NCI-H2196 treated with DMSO at 0.1 percent for 48 hours (cell line): ENCODE measurements around the gene TBX10.
"Not testable (repeated sequence)": the region's sequence is repeated elsewhere in the genome, so short reads cannot be mapped to it uniquely, and the experiment has no call there.

Experiments
- DNase-seq: peaks from one replicate; lab custom pipeline; 2025; ENCODE audit not compliant: unreplicated experiment; lab: John Stamatoyannopoulos, UW

TBX10 gene

DNA sequence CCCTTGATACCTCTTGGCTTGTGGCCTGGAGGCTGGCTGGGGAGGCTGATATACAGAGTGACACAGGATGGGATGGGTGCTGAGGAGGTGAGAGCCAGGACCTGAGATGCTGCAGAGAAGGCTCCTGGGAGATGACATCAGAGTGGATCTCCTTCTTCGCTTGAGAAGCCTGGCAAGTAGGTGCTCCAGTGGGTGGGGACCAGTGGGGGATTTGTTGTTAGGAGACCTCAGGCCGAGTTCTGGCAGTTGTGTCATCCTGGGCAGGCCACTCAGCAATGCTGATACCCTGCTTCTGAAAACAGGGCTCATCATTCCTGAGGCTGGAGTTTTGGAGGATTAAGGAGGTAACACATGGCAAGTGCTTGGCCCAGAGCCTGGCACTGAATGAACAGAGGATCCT lies 34.7 kb downstream of the TBX10 start:
- no peak for DNase-seq

DNA sequence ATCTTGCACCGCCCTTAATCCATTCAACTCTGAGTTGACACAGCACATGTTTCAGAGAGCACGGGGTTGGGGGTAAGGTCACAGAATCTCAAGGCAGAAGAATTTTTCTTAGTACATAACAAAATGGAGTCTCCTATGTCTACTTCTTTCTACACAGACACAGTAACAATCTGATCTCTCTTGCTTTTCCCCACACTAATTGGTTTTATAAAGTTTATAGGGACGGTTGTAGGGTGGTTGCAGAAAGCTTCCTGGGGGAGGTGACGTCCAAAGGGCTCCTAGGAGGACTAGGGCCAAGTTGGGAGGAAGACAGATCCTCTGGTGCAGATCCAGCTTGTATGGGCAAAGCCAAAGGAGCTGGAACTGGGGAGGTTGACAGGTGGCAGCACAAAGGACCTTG lies 35.4 kb downstream of the TBX10 start:
- not testable (repeated sequence) for DNase-seq

- no peak for DNase-seq
Measured at GRCh38 chr11:67601098-67601497, 38.5 kb downstream of the TBX10 start.

- no peak for DNase-seq
Measured at GRCh38 chr11:67600324-67601029, 39.1 kb downstream of the TBX10 start.

GRCh38 chr11:67599149-67599548 lies 40.4 kb downstream of the TBX10 start:
- no peak for DNase-seq

DNA sequence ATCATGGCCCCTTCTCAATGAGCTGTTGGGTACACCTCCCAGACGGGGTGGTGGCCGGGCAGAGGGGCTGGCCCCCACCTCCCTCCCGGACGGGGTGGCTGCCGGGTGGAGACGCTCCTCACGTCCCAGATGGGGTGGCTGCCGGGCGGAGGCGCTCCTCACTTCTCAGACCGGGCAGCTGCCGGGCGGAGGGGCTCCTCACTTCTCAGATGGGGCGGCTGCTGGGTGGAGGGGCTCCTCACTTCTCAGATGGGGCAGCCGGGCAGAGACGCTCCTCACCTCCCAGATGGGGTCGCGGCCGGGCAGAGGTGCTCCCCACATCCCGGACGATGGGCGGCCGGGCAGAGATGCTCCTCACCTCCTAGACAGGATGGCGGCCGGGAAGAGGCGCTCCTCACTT lies 41.6 kb downstream of the TBX10 start:
- DNase-seq: not testable (repeated sequence)

DNA sequence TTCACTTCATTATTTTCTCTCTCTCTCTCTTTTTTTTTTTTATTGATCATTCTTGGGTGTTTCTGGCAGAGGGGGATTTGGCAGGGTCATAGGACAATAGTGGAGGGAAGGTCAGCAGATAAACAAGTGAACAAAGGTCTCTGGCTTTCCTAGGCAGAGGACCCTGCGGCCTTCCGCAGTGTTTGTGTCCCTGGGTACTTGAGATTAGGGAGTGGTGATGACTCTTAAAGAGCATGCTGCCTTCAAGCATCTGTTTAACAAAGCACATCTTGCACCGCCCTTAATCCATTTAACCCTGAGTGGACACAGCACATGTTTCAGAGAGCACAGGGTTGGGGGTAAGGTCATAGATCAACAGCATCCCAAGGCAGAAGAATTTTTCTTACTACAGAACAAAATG lies 42.1 kb downstream of the TBX10 start:
- DNase-seq: not testable (repeated sequence)

DNA sequence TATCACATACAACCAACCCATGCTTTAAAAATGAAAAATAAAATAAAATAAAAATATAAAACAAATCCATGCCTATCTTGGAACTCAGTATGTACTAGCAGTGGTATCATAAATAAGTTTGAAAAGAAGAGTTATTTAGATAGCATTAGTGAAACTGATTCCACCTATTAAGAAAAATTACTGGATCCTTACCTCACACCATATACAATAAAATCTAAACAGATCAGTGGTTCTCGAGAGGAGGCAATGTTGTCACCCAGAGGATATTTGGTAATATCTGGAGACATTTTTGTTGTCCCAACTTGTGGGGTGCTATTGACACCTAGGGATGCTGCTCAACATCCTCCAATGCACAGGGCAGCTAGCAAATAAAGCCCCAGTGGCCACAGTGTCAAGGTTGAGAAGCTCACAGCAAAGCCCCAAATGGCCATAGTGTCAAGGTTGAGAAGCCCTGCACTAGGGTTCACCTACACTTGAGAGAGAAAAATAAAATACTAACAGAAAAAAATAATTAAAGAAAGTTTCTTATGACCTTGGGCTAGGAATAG lies 42.7 kb downstream of the TBX10 start:
- no peak for DNase-seq

- no peak for DNase-seq
Measured at GRCh38 chr11:67594480-67594879, 45.1 kb downstream of the TBX10 start.

- DNase-seq: no peak
Measured at GRCh38 chr11:67593565-67593905, 46.0 kb downstream of the TBX10 start.

DNA sequence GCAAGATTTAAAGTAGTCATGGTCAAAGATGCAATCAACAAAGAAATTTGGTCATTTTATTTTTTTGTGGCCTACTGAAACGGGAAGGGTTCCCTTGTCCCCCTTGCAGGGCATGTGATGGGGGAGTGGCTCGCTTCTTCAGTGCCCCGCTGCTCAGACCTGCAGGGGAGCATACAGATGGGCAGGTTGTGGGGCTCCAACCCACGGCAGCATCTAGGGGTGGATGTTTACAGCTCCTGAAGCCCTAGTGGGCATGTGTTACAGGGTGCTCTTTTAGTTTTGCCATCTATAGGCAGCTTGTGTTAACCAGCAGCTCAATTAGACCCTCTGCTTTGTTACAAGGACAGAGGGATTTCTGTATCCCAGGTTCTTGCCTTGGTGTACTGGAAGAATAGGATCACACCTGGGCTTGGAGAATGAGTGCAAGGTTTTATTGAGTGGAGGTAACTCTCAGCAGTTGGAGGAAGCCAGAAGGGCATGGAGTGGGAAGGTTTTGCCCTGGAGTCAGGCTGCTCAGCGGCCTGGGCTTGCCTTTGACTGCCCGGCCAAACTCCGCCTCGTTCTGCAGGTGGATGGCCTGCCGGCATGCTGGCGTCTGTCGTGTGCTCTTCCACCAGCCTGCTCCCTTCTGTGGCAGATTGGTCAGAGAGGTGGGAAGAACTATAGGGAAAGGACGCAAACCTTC lies 46.5 kb downstream of the TBX10 start:
- DNase-seq: no peak

DNA sequence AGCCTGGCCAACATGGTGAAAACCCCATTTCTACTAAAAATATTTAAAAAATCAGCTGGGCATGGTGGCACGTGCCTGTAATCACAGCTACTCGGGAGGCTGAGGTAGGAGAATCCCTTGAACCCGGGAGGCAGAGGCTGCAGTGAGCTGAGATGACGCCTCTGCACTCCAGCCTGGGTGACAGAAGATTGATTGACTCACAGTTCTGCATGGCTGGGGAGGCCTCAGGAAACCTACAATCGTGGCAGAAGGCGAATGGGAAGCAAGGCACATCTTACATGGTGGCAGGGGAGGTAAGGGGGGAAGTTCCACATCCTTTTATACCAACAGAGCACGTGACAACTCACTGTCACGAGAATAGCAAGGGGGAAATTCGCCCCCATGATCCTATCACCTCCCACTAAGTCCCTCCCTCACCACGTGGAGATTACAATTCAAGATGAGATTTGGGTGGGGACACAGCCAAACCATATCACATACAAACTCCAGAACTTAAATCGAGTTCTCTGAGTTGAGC lies 50.6 kb downstream of the TBX10 start:
- DNase-seq: not testable (repeated sequence)

GRCh38 chr11:67588136-67588503 lies 51.4 kb downstream of the TBX10 start:
- DNase-seq: no peak

DNA sequence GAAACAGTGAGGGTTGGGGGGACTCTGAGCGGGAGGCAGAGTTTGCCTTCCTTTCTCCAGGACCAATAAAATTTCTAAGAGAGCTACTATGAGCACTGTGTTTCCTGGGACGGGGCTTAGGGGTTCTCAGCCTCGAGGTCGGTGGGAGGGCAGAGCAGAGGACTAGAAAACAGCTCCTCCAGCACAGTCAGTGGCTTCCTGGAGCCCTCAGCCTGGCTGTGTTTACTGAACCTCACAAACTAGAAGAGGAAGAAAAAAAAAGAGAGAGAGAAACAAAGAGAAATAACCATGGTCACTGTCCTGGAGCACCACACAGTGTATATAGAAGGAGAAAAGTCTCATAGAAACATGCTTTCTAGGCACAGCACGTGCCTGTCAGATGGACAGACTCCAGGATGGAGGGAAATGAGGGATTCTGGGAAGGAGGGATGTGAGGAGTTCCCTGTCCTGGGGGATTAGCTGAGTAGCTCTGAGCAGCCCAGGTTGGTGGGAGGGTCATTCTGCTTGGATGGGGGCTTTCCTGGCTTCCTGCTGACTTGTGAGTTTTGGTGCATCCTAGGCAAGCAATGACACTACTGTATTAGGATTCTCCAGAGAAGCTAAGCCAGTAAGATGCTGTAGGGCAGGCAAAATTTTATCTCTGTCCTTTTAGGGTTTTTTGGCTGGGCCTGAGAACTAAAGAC lies 52.9 kb downstream of the TBX10 start:
- no peak for DNase-seq

GRCh38 chr11:67585911-67586310 lies 53.7 kb downstream of the TBX10 start:
- DNase-seq: no peak

- peak; percentile 51 for DNase-seq
Measured at GRCh38 chr11:67584881-67585873, 54.4 kb downstream of the TBX10 start.

DNA sequence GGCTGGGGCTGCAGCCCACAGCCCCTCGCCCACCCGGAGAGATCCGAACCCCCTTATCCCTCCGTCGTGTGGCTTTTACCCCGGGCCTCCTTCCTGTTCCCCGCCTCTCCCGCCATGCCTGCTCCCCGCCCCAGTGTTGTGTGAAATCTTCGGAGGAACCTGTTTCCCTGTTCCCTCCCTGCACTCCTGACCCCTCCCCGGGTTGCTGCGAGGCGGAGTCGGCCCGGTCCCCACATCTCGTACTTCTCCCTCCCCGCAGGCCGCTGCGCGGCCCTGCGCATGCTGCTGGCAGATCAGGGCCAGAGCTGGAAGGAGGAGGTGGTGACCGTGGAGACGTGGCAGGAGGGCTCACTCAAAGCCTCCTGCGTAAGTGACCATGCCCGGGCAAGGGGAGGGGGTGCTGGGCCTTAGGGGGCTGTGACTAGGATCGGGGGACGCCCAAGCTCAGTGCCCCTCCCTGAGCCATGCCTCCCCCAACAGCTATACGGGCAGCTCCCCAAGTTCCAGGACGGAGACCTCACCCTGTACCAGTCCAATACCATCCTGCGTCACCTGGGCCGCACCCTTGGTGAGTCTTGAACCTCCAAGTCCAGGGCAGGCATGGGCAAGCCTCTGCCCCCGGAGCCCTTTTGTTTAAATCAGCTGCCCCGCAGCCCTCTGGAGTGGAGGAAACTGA lies 55.2 kb downstream of the TBX10 start:
- DNase-seq: peak; percentile 57

DNA sequence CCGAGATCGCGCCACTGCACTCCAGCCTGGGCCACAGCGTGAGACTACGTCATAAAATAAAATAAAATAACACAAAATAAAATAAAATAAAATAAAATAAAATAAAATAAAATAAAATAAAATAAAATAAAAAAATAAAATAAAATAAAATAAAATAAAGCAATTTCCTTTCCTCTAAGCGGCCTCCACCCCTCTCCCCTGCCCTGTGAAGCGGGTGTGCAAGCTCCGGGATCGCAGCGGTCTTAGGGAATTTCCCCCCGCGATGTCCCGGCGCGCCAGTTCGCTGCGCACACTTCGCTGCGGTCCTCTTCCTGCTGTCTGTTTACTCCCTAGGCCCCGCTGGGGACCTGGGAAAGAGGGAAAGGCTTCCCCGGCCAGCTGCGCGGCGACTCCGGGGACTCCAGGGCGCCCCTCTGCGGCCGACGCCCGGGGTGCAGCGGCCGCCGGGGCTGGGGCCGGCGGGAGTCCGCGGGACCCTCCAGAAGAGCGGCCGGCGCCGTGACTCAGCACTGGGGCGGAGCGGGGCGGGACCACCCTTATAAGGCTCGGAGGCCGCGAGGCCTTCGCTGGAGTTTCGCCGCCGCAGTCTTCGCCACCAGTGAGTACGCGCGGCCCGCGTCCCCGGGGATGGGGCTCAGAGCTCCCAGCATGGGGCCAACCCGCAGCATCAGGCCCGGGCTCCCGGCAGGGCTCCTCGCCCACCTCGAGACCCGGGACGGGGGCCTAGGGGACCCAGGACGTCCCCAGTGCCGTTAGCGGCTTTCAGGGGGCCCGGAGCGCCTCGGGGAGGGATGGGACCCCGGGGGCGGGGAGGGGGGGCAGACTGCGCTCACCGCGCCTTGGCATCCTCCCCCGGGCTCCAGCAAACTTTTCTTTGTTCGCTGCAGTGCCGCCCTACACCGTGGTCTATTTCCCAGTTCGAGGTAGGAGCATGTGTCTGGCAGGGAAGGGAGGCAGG lies 56.0 kb downstream of the TBX10 start, which contains the start of gene GSTP1:
TSS of gene GSTP1 (plus strand) at position 566 of the 958 bp plus-strand sequence. CDS start at position 598, 32 bp downstream.
- peak; percentile 76 for DNase-seq

DNA sequence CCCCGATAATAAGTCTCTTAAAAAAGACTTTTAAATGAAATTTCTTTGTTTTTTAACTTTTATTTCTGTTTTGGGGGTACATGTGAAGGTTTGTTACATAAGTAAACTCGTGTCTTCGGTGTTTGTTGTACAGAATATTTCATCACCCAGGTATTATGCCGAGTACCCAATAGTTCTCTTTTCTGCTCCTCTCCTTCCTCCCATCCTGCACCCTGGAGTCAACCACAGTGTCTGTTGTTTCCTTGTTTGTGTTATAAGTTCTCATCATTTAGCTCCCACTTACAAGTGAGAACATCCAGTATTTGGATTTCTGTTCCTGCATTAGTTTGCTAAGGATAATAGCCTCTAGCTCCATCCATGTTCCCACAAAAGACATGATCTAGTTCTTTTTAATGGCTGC lies 57.6 kb downstream of the TBX10 start:
- no peak for DNase-seq
